ENCODE results near the gene ZNF175. TPM values are rescaled to one million over a fixed set of nuclear protein-coding genes. Genes with fewer than 3 reads are reported as not detected.

ZNF175 gene
- total and polyA plus RNA-seq, 2 donors (not counting 3 experiments of a cell fraction or from before 2014, with no cell fraction given), result 4.9 to 16.5 TPM

- H3K4me1 ChIP-seq (ENCODE audit: control insufficient read depth, extremely low read depth, insufficient read depth, low read length), result no peaks in the 10 kb centered on the region
- H2AFZ ChIP-seq (ENCODE audit: low read depth, low read length), result no peak within 1 kb of the TSS
- TF ChIP-seq FOS (IDR thresholded peaks at IDR 0.05; ENCODE audit: borderline replicate concordance, insufficient read depth, low read length), result no peak
- DNase-seq (ENCODE audit: low read depth, low spot score), result no peak
- H3K4me2 ChIP-seq (ENCODE audit: insufficient read depth, low read length), result no peak within 1 kb of the TSS
- POLR2A ChIA-PET, result no interaction called here
- H3K9me1 ChIP-seq (replicated peaks; ENCODE audit: control insufficient read depth, extremely low read depth, insufficient read depth, low read length), result no peaks in the 10 kb centered on the region
- no peaks in the 10 kb centered on the region for H4K20me1 ChIP-seq (replicated peaks; ENCODE audit: control insufficient read depth, extremely low read depth, insufficient read depth, low read length)
- no peaks in the 10 kb centered on the region for H3K36me3 ChIP-seq (ENCODE audit: control insufficient read depth in 2 of 2, extremely low read depth in 1 of 2, insufficient read depth in 2 of 2, low read length in 2 of 2)
- dilution Hi-C loops (cut with MboI; ENCODE audit: extremely low pct_ligation_motif_present, low sequenced_read_pairs), result no loop called here
- no peak within 1 kb of the TSS for H3K4me3 ChIP-seq (replicated peaks in 1 of 3; ENCODE audit: insufficient read depth in 1 of 3, low read depth in 1 of 3, low read length in 3 of 3)
- FAIRE-seq, result no peak
- CTCF ChIA-PET, result no interaction called here
- intact Hi-C loops (cut with micrococcal nuclease), result no loop called here
- no peak within 1 kb of the TSS for H3K27ac ChIP-seq (ENCODE audit: insufficient read depth, low read depth, low read length)
- H3K27me3 ChIP-seq (ENCODE audit: control insufficient read depth in 2 of 2, insufficient read depth in 2 of 2, low read length in 2 of 2), result peaks cover 0 to 19% of the 10 kb centered on the region in 2 experiments
- H3K79me2 ChIP-seq (ENCODE audit: control insufficient read depth, insufficient read depth, low read length), result no peaks in the 10 kb centered on the region
- no peaks in the 10 kb centered on the region for H3K9me3 ChIP-seq (replicated peaks; ENCODE audit: control insufficient read depth, insufficient read depth, low read length)
- no TSS peak for BruUV-seq (replicated peaks)
- H3K9ac ChIP-seq (replicated peaks; ENCODE audit: extremely low read depth, insufficient read depth, low read length), result no peak within 1 kb of the TSS
Measured at GRCh38 chr19:51531349-51532315, 39.5 kb upstream of the ZNF175 start, which contains the start of gene SIGLEC6. SIGLEC6 (minus strand) TSS chr19:51531670; CDS start chr19:51531648, 22 bp downstream.

- CTCF ChIA-PET, result interaction anchor here (0.7 to 1.8 kb wide), 3 partner anchors 20 to 121 kb away, joined by 3 to 6 read pairs (median 5); no protein-coding TSS in a partner anchor
- dilution Hi-C loops (cut with MboI; ENCODE audit: extremely low pct_ligation_motif_present, low sequenced_read_pairs), result no loop called here
- DNase-seq (ENCODE audit: low read depth, low spot score), result no peak
Measured at GRCh38 chr19:51535535-51535934, 35.5 kb upstream of the ZNF175 start.

More at GRCh38 chr19:51535535-51535934, 35.5 kb upstream of the ZNF175 start:
- FAIRE-seq, result no peak
- Histone ChIP-seq H3K9me1 (replicated peaks; ENCODE audit: control insufficient read depth, extremely low read depth, insufficient read depth, low read length) (no peaks in the 10 kb centered on the region), H3K4me2 (ENCODE audit: insufficient read depth, low read length) (no peak overlapping the region), H3K4me1 (ENCODE audit: control insufficient read depth, extremely low read depth, insufficient read depth, low read length) (no peaks in the 10 kb centered on the region), H2AFZ (ENCODE audit: low read depth, low read length) (no peak overlapping the region), H3K4me3 (replicated peaks in 1 of 3; ENCODE audit: insufficient read depth in 1 of 3, low read depth in 1 of 3, low read length in 3 of 3) (no peak overlapping the region), H3K9me3 (replicated peaks; ENCODE audit: control insufficient read depth, insufficient read depth, low read length) (no peaks in the 10 kb centered on the region), H3K27me3 (ENCODE audit: control insufficient read depth in 2 of 2, insufficient read depth in 2 of 2, low read length in 2 of 2) (peaks cover 3 to 19% of the 10 kb centered on the region in 2 experiments), H3K36me3 (ENCODE audit: control insufficient read depth in 2 of 2, extremely low read depth in 1 of 2, insufficient read depth in 2 of 2, low read length in 2 of 2) (no peaks in the 10 kb centered on the region), H3K79me2 (ENCODE audit: control insufficient read depth, insufficient read depth, low read length) (no peaks in the 10 kb centered on the region), H3K27ac (ENCODE audit: insufficient read depth, low read depth, low read length) (no peak overlapping the region), H4K20me1 (replicated peaks; ENCODE audit: control insufficient read depth, extremely low read depth, insufficient read depth, low read length) (no peaks in the 10 kb centered on the region), H3K9ac (replicated peaks; ENCODE audit: extremely low read depth, insufficient read depth, low read length) (no peak overlapping the region)
- intact Hi-C loops (cut with micrococcal nuclease), result no loop called here
- TF ChIP-seq MAX (IDR thresholded peaks at IDR 0.05; ENCODE audit: insufficient read depth, insufficient read length) (no peak), CTCF (IDR thresholded peaks at IDR 0.05; ENCODE audit: extremely low read depth in 1 of 2, insufficient read depth in 1 of 2, low read depth in 1 of 2, low read length in 2 of 2) (no peak), EZH2 (IDR thresholded peaks at IDR 0.05; ENCODE audit: borderline replicate concordance, low read depth, low read length, severe bottlenecking) (no peak), POLR2A (IDR thresholded peaks at IDR 0.05; ENCODE audit: low read depth, low read length) (no peak), FOS (IDR thresholded peaks at IDR 0.05; ENCODE audit: borderline replicate concordance, insufficient read depth, low read length) (no peak), POLR2AphosphoS5 (IDR thresholded peaks at IDR 0.05; ENCODE audit: insufficient read depth, low read depth, low read length) (no peak), JUN (IDR thresholded peaks at IDR 0.05; ENCODE audit: borderline replicate concordance, insufficient read depth, insufficient read length, low read depth) (no peak), GATA2 (IDR thresholded peaks at IDR 0.05; ENCODE audit: insufficient read depth, insufficient read length, low read depth, low read length) (no peak), MYC (IDR thresholded peaks at IDR 0.05; ENCODE audit: low read depth, low read length) (no peak)
- no TSS peak for BruUV-seq (replicated peaks)
- POLR2A ChIA-PET, result interaction anchor here (0.6 kb wide), 1 partner anchor 125 kb away, joined by 6 read pairs; no protein-coding TSS in a partner anchor

Measured in endothelial cell of umbilical vein (primary cell).